GM10266 (cell line): ENCODE data around the gene ACTR3.

ENCODE experiments used
- DNase-seq: peaks from one replicate; pipeline ENCODE4 v3.0.0; 2012; ENCODE audit errors: extremely low spot score
- TF ChIP-seq, protein P1 (sequence below): IDR thresholded peaks from 2 replicates; pipeline ENCODE4 v1.5.1; 2012; ENCODE audit warnings: mild to moderate bottlenecking, low read depth; ENCODE audit not compliant: control insufficient read depth, insufficient read depth; ENCODE audit errors: missing control alignments

ACTR3 gene

DNA sequence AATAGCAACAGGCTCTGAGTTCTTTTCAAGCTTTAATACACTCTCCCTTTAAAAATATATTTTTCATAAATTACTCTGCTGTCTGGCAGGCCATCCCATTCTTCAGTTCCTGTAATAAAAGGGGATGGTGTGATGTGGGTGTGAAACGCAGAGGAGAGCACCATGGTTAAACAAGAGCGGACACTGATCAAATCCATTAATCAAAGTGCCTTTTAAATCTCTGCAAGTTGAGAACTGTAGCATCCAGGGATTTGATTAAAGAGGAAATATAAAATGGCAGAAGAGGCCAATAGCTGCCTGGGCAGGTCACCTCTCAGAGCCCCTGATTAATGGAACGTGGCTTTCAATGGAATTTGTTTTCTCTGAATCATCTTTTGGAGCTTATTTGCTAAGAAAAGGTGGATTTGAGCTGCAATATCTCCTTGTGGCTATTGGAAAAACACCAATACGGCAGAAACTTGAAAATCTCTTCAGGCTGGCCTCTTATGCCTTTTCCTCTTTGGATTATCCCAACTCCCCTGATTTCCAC, 96.9 kb downstream of the ACTR3 start:
- no peak for DNase-seq

DNA sequence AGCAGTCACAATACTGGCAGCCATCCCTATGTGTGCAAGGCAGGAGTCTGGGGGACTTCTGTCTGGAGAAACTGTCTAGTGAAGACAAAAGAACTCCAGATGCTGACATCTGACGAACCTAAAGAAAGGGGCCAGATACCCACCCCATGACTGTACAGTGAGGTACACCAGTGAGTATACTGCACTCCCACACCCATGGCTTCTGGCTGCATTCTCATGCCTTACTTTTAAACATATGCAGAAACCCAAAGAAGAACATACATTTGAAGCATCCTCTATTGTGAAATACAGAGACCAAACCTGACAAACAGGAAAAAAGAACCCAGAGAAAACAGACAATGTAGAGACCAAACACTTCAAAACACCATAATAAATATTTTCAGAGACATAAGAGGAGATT, 102.2 kb downstream of the ACTR3 start:
- DNase-seq = no peak
- TF ChIP-seq, protein P1, sequence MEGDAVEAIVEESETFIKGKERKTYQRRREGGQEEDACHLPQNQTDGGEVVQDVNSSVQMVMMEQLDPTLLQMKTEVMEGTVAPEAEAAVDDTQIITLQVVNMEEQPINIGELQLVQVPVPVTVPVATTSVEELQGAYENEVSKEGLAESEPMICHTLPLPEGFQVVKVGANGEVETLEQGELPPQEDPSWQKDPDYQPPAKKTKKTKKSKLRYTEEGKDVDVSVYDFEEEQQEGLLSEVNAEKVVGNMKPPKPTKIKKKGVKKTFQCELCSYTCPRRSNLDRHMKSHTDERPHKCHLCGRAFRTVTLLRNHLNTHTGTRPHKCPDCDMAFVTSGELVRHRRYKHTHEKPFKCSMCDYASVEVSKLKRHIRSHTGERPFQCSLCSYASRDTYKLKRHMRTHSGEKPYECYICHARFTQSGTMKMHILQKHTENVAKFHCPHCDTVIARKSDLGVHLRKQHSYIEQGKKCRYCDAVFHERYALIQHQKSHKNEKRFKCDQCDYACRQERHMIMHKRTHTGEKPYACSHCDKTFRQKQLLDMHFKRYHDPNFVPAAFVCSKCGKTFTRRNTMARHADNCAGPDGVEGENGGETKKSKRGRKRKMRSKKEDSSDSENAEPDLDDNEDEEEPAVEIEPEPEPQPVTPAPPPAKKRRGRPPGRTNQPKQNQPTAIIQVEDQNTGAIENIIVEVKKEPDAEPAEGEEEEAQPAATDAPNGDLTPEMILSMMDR = no peak

More for the DNA sequence above, 96.9 kb downstream of the ACTR3 start:
- TF ChIP-seq, protein P1 = no peak

DNA sequence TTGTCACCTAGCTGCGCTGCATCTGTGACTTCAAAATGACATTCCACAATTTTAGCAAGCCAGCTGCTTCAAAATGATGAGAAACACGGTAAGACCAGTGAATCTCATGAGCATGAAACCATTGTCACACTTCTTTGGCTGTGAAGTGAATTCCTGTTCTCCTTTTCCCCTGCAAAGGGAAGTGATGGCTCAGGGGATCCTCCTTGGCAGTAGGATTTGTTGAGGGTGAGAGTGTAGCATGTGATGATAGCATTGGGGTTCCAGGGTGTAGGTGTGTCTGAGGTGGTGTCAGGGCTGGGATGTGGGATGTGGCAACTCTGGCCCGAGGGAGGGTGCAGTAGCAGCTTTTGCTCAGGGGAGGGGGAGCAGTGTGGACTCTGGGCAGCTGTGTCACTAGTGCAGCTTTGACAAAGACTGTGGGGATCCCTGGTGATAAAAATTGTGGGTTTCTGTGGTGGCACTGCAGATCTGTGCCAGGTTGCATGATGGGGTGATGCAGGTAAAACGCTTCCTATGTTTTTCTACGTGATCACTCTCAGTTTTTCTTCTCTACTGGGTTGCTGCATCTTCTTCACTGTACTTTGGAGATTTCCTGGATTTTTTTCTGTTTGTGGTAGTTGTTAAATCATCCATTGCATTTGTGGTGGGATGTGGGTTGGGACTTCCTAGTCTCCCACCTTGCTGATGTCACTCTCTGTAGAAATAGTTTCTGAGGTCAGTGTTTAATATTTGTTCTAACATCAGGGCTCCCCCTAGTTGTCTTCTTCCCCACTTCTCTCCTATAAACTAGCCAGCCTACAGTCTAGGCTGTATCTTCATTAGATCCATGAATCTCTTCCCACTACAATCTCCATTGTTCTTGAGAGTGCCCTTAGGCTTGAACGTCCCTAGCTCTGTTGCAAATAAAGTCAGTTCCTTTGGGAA, 107.0 kb downstream of the ACTR3 start:
- DNase-seq = no peak
- TF ChIP-seq, protein P1 = no peak

DNA sequence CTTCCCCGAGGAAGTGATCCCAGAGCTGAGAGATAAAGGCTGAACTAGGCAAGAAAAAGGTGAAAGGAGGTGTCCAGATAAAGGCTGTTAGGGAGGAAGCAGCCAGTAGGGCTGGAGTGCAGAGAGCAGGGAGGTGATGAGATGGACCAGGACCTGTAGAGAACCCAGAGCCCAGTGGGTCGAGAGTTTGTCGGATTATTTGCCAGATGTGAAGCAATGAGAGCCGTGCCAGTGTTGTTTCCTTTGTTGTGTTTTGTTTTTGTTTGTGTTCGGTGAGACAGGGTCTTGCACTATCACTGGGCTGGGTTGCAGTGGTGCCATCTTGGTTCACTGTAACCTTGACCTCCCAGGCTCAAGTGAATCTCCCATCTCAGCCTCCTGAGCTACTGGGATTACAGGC, 111.3 kb downstream of the ACTR3 start:
- TF ChIP-seq, protein P1 = no peak
- no peak for DNase-seq

DNA sequence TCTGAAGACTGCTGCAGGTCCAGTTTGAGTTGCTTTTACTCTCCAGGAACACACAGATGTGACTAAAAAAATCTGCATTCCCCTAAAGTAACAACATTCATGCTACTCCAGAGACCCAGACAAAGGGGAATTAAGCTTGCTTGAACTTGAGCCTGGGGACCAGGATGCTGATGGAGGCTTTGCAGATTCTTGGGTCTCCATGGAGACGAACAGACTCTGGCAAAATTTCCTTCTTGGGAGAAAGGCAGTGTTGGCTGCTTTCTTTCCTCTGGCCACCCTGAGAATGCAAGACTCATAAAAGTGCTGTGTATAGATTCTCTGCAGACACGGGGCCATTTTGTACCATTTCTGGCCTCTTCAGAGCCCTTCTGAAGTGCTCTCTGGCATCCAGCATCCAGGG, 112.0 kb downstream of the ACTR3 start:
- DNase-seq = no peak
- TF ChIP-seq, protein P1 = no peak

DNA sequence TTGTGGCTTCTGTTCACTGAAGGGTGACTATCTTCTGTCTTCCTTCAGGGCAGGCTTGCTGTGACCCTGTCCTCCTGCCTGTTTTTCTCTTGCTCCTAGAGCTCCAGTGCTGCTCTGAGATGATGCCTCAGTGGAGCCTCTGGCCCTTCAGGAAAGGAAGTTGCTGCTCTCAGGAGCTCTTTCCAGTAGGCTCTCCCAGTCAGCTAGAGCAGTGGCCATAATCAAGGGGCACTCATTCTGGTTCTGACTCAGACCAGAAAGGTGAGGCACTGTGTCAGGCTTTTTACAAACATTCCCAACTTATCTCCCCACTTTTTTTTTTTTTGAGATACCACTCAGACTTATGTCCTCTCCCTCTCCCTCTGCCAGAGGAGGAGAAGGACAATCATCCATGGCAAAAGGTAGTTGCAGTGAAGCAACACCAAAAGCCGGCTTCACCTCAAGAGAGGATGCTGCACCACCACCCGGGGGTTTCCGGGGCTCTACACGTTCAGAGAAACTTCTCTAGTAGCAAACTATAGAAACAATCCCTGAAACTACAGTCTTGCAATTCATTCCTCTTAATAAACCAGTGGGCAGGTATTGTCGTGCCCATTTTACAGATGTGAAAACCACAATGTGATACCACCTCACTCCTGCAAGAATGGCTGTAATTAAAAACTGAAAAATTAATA, 115.4 kb downstream of the ACTR3 start:
- TF ChIP-seq, protein P1 = no peak
- DNase-seq = no peak
